A549 (cell line): Measurements from ENCODE around the gene SLC30A1.

Source experiments
- BHLHE40 ChIP-seq: IDR thresholded peaks from 2 replicates; pipeline ENCODE4 v1.6.1; 2012; ENCODE audit warnings: low read depth, low read length, inconsistent platforms
- CBX2 ChIP-seq: fragments of 200-600 bp; sonication (generic); IDR thresholded peaks from 2 replicates; pipeline ENCODE4 v1.6.1; 2016; ENCODE audit warnings: low read depth, mild to moderate bottlenecking, borderline replicate concordance
- CHD4 ChIP-seq: fragments of 200-600 bp; sonication (generic); IDR thresholded peaks from 2 replicates; pipeline ENCODE4 v1.6.1; 2016; ENCODE audit warnings: antibody characterized with exemption, mild to moderate bottlenecking, borderline replicate concordance
- CTCF ChIP-seq: fragments of >200 bp; sonication (Bioruptor Twin); formaldehyde crosslinking; IDR thresholded peaks from 3 replicates; pipeline ENCODE4 v1.5.1; 2016
- EP300 ChIP-seq, 2 experiments: fragments of >200 bp; sonication (Bioruptor Twin); formaldehyde crosslinking; IDR thresholded peaks; 2 replicates in 1 of 2; 3 replicates in 1 of 2; pipeline ENCODE4 v1.6.1; 2016 to 2017
- FOSL2 ChIP-seq, 2 experiments: fragments of 450-650 bp in 1 of 2; fragments of >200 bp in 1 of 2; sonication (Bioruptor Twin) in 1 of 2; formaldehyde crosslinking; IDR thresholded peaks; 2 replicates each; pipeline versions ENCODE4 v1.5.0 to v1.6.1; 2016 to 2020; ENCODE audit warnings: mild to moderate bottlenecking in 1 of 2, moderate library complexity in 1 of 2
- HDAC2 ChIP-seq: fragments of 200-600 bp; sonication (generic); IDR thresholded peaks from 2 replicates; pipeline ENCODE4 v1.6.1; 2016
- HOXA7 ChIP-seq: fragments of 250-450 bp; sonication (Bioruptor Pico); IDR thresholded peaks from 2 replicates; pipeline ENCODE4 v1.5.0; 2020; ENCODE audit warnings: mild to moderate bottlenecking, moderate library complexity
- KDM1A ChIP-seq: fragments of 200-600 bp; sonication (generic); IDR thresholded peaks from 2 replicates; pipeline ENCODE4 v1.6.1; 2016; ENCODE audit warnings: low read depth, mild to moderate bottlenecking
- MAFK ChIP-seq: fragments of 450-650 bp; IDR thresholded peaks from 2 replicates; pipeline ENCODE4 v1.6.1; 2014; ENCODE audit not compliant: partially characterized antibody
- MAX ChIP-seq: IDR thresholded peaks from 2 replicates; pipeline ENCODE4 v1.6.1; 2012
- POLR2A ChIP-seq: IDR thresholded peaks from 2 replicates; pipeline ENCODE4 v1.6.1; 2012; ENCODE audit warnings: mild to moderate bottlenecking, low read length
- SREBF2 ChIP-seq: fragments of 450-650 bp; IDR thresholded peaks from 2 replicates; pipeline ENCODE4 v1.6.1; 2014; ENCODE audit warnings: mild to moderate bottlenecking, moderate library complexity
- TF ChIP-seq, protein P1 (sequence below): fragments of 450-650 bp; IDR thresholded peaks from 2 replicates; pipeline ENCODE4 v1.6.1; 2014; ENCODE audit warnings: antibody characterized with exemption

DNA sequence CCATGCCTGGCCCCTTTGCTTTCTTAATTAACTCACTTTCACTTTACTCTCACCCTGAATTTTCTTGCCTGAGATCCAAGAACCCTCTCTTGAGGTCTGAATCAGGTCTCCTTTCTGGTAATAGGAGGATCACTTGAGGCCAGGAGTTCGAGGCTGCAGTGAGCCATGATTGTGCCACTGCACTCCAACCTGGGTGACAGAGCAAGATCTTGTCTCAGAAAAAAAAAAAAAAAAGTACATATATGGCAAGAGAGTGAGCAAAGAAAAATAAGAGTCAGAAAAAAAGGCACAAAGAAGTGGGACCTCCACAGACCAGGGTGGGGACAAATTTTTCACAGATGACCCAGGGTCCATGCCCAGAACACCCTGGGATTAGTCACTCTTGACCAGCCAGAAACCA lies 52.9 kb downstream of the SLC30A1 start:
- TF ChIP-seq HDAC2: no peak
- TF ChIP-seq POLR2A: no peak
- TF ChIP-seq CTCF: no peak
- TF ChIP-seq, protein P1, sequence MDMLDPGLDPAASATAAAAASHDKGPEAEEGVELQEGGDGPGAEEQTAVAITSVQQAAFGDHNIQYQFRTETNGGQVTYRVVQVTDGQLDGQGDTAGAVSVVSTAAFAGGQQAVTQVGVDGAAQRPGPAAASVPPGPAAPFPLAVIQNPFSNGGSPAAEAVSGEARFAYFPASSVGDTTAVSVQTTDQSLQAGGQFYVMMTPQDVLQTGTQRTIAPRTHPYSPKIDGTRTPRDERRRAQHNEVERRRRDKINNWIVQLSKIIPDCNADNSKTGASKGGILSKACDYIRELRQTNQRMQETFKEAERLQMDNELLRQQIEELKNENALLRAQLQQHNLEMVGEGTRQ: no peak
- no peak for TF ChIP-seq HOXA7 (CRISPR knock-in tag)
- no peak for TF ChIP-seq CHD4
- no peak for TF ChIP-seq MAFK
- no peak for TF ChIP-seq SREBF2
- no peak for TF ChIP-seq FOSL2 (IDR thresholded peaks at IDR 0.05)
- no peak for TF ChIP-seq FOSL2 (CRISPR knock-in tag; IDR thresholded peaks at IDR 0.05)
- TF ChIP-seq CBX2: no peak
- TF ChIP-seq MAX: no peak
- no peak for TF ChIP-seq BHLHE40
- TF ChIP-seq KDM1A: no peak
- no peak for TF ChIP-seq EP300 (IDR thresholded peaks at IDR 0.05)
